ENCODE results near the gene MLIP. TPM values are rescaled to one million over a fixed set of nuclear protein-coding genes. Genes with fewer than 3 reads are reported as not detected.

Gene MLIP
- total RNA-seq, 1 experiment from 2014 or later, result 0.59 TPM

DNA sequence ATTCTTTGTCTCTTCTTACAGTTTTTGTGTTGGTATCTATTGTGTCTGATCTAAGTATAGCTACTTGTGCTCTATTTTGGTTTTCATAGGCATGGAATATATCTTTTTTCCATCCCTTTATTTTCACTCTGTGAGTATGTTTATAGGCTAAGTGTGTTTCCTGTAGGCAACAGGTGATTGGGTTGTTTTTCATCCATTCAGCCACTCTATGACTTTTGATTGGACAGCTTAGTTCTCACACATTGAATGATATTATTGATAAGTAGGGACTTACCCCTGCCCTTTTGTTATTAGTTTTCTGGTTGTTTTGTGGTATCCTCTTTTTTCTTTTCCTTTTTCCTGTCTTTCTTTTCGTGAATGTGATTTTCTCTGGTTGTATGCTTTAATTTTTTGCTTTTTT is 67.9 kb downstream of the MLIP start:
- no peak overlapping the region for H2AFZ ChIP-seq (ENCODE audit: low read depth, low read length, poor library complexity, severe bottlenecking)
- POLR2A ChIA-PET, result no interaction called here
- TF ChIP-seq YY1 (IDR thresholded peaks at IDR 0.05; ENCODE audit: extremely low read depth, insufficient replicate concordance, low read depth, low read length) (no peak), ZFX (IDR thresholded peaks at IDR 0.05) (no peak)
- H3K27me3 ChIP-seq (ENCODE audit: insufficient read depth, low read length), result no peaks in the 10 kb centered on the region
- H3K4me1 ChIP-seq (ENCODE audit: control insufficient read depth in 1 of 2, insufficient read depth in 2 of 2, low read length in 2 of 2), result no peaks in the 10 kb centered on the region
- H3K9me2 ChIP-seq (ENCODE audit: insufficient read depth), result no peaks in the 10 kb centered on the region
- H3K79me2 ChIP-seq (ENCODE audit: insufficient read depth, low read length), result no peaks in the 10 kb centered on the region
- no peak overlapping the region for H3K4me2 ChIP-seq (ENCODE audit: low read length)
- H3K4me3 ChIP-seq (replicated peaks in 1 of 2; ENCODE audit: low read depth in 1 of 2, low read length in 2 of 2), result no peak overlapping the region
- RAD21 ChIA-PET (ENCODE audit: low non-redundant PET in 1 of 2, low total read pairs in 2 of 2, uncharacterized antibody in 2 of 2, unreplicated experiment in 2 of 2), result no interaction called here
- no peaks in the 10 kb centered on the region for H3K9me3 ChIP-seq (ENCODE audit: control insufficient read depth in 1 of 2, insufficient read depth in 1 of 2, low read depth in 1 of 2, low read length in 2 of 2)
- H3K9ac ChIP-seq (ENCODE audit: low read length), result no peak overlapping the region
- BruUV-seq (replicated peaks), result no TSS peak
- no peak for ATAC-seq
- CTCF ChIA-PET, result no interaction called here
- intact Hi-C loops (cut with micrococcal nuclease), result no loop called here
- no peaks in the 10 kb centered on the region for H3K36me3 ChIP-seq (ENCODE audit: control insufficient read depth in 1 of 2, insufficient read depth in 2 of 2, low read length in 2 of 2)
- no peak overlapping the region for H3K27ac ChIP-seq (ENCODE audit: low read depth, low read length)
- H4K20me1 ChIP-seq (ENCODE audit: insufficient read depth), result no peaks in the 10 kb centered on the region
- no peak for DNase-seq (ENCODE audit: low read depth, low spot score)

DNA sequence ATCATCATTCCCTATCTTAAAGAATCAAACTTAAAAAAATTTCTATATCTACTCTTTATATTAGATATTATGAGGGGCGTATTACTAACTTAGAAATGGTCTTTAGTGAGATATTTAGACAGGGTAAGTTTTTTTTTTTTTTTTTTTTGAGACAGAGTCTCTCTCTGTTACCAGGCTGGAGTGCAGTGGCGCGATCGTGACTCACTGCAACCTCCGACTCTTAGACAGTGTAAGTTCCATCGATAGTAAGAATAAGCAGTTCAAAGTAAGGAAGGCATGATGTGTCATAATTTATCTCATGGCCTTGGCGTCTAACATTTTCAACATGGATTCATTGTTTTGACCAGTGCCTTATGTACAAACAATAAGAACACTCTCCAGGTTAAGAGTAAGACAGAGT is 72.4 kb downstream of the MLIP start:
- BruUV-seq (replicated peaks), result no TSS peak
- Histone ChIP-seq H3K9me2 (ENCODE audit: insufficient read depth) (no peaks in the 10 kb centered on the region), H3K4me2 (ENCODE audit: low read length) (no peak overlapping the region), H3K4me3 (replicated peaks in 1 of 2; ENCODE audit: low read depth in 1 of 2, low read length in 2 of 2) (no peak overlapping the region), H3K27me3 (ENCODE audit: insufficient read depth, low read length) (no peaks in the 10 kb centered on the region), H3K9ac (ENCODE audit: low read length) (no peak overlapping the region), H3K9me3 (ENCODE audit: control insufficient read depth in 1 of 2, insufficient read depth in 1 of 2, low read depth in 1 of 2, low read length in 2 of 2) (no peaks in the 10 kb centered on the region), H3K79me2 (ENCODE audit: insufficient read depth, low read length) (no peaks in the 10 kb centered on the region), H4K20me1 (ENCODE audit: insufficient read depth) (no peaks in the 10 kb centered on the region), H3K4me1 (ENCODE audit: control insufficient read depth in 1 of 2, insufficient read depth in 2 of 2, low read length in 2 of 2) (no peaks in the 10 kb centered on the region), H2AFZ (ENCODE audit: low read depth, low read length, poor library complexity, severe bottlenecking) (no peak overlapping the region), H3K27ac (ENCODE audit: low read depth, low read length) (no peak overlapping the region), H3K36me3 (ENCODE audit: control insufficient read depth in 1 of 2, insufficient read depth in 2 of 2, low read length in 2 of 2) (no peaks in the 10 kb centered on the region)
- ChIA-PET POLR2A (no interaction called here), CTCF (no interaction called here), RAD21 (ENCODE audit: low non-redundant PET in 1 of 2, low total read pairs in 2 of 2, uncharacterized antibody in 2 of 2, unreplicated experiment in 2 of 2) (no interaction called here)
- no peak for ATAC-seq
- no peak for DNase-seq (ENCODE audit: low read depth, low spot score)
- TF ChIP-seq CEBPB (IDR thresholded peaks at IDR 0.05; ENCODE audit: low read depth), result no peak
- no peak for TF ChIP-seq POLR2A (IDR thresholded peaks at IDR 0.05; ENCODE audit: borderline replicate concordance, extremely low read depth, insufficient read depth, insufficient read length)
- no peak for TF ChIP-seq SP1 (IDR thresholded peaks at IDR 0.05; ENCODE audit: low read depth)
- TF ChIP-seq, protein P1, sequence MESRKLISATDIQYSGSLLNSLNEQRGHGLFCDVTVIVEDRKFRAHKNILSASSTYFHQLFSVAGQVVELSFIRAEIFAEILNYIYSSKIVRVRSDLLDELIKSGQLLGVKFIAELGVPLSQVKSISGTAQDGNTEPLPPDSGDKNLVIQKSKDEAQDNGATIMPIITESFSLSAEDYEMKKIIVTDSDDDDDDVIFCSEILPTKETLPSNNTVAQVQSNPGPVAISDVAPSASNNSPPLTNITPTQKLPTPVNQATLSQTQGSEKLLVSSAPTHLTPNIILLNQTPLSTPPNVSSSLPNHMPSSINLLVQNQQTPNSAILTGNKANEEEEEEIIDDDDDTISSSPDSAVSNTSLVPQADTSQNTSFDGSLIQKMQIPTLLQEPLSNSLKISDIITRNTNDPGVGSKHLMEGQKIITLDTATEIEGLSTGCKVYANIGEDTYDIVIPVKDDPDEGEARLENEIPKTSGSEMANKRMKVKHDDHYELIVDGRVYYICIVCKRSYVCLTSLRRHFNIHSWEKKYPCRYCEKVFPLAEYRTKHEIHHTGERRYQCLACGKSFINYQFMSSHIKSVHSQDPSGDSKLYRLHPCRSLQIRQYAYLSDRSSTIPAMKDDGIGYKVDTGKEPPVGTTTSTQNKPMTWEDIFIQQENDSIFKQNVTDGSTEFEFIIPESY (IDR thresholded peaks at IDR 0.05; ENCODE audit: extremely low read depth, insufficient replicate concordance, low read length), result no peak
- no peak for TF ChIP-seq POLR2AphosphoS5 (IDR thresholded peaks at IDR 0.05; ENCODE audit: low read depth, low read length)
- no peak for TF ChIP-seq CBX3 (IDR thresholded peaks at IDR 0.05; ENCODE audit: low read depth)
- no peak for TF ChIP-seq RAD21 (IDR thresholded peaks at IDR 0.05; ENCODE audit: low read depth)
- no peak for TF ChIP-seq FOSL1 (IDR thresholded peaks at IDR 0.05; ENCODE audit: low read depth)
- intact Hi-C loops (cut with micrococcal nuclease), result no loop called here

Data from HCT116 (cell line).